Astrocyte of the cerebellum (primary cell): ENCODE measurements around the gene MTHFS.

Experiments used
- DNase-seq: peaks from one replicate; pipeline ENCODE4 v3.0.0-alpha.2; 2011; ENCODE audit warnings: low read depth
- H3K4me3 ChIP-seq: 2 replicates; pipeline ENCODE4 v1.5.1; 2011; ENCODE audit warnings: mild to moderate bottlenecking, low read depth, low read length, moderate library complexity
- in situ Hi-C: cut with HindIII; loops from 2 replicates; pipeline ENCODE4 v1.10.0; 2017; ENCODE audit warnings: low sequenced_read_pairs
- TF ChIP-seq, protein P1 (sequence below): IDR thresholded peaks from 2 replicates; pipeline ENCODE4 v1.5.1; 2012; ENCODE audit warnings: low read length, low read depth, moderate library complexity, mild to moderate bottlenecking; ENCODE audit errors: missing control alignments

The MTHFS gene

GRCh38 chr15:79834495-79834894 is 62.3 kb downstream of the MTHFS start:
- H3K4me3 ChIP-seq: no peak overlapping the region
- TF ChIP-seq, protein P1, sequence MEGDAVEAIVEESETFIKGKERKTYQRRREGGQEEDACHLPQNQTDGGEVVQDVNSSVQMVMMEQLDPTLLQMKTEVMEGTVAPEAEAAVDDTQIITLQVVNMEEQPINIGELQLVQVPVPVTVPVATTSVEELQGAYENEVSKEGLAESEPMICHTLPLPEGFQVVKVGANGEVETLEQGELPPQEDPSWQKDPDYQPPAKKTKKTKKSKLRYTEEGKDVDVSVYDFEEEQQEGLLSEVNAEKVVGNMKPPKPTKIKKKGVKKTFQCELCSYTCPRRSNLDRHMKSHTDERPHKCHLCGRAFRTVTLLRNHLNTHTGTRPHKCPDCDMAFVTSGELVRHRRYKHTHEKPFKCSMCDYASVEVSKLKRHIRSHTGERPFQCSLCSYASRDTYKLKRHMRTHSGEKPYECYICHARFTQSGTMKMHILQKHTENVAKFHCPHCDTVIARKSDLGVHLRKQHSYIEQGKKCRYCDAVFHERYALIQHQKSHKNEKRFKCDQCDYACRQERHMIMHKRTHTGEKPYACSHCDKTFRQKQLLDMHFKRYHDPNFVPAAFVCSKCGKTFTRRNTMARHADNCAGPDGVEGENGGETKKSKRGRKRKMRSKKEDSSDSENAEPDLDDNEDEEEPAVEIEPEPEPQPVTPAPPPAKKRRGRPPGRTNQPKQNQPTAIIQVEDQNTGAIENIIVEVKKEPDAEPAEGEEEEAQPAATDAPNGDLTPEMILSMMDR: no peak
- in situ Hi-C loops: no loop called here
- no peak for DNase-seq

DNA sequence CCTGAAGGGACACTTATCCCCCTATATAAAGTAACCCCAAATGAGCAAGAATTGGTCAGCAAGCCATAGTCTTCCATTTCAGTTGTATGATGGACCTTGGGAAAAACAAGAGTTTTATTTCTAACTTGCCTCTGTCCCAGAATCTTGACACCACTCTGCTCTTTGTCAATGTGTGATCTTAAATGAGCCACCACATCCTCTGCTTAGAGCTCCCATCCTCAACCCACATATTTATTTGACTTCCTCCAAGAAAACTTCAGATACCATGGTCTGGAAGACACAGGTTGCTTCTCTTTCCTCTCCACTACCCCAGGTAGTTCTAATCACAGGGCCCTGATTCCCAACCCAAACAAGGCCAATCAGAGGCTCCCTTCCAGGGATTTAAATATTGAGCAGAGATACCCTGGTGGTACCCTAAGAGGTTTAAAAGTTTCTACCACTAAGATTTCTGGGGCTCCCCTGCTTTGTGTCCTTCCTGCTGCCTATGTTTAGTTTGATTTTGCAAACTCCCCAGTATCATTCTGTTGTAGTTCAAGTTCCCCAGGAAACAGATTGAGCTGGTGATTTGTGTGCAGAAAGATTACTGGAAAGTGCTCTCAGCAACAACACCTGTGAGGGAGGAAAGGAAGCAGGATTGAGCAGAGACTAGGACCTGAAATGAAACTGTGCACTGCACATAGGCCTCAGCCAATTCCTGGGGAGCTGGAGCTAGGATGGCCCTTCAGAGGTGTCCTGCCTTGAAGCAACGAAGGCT is 64.3 kb downstream of the MTHFS start:
- H3K4me3 ChIP-seq: no peak overlapping the region
- in situ Hi-C loops: no loop called here
- TF ChIP-seq, protein P1: no peak
- no peak for DNase-seq

DNA sequence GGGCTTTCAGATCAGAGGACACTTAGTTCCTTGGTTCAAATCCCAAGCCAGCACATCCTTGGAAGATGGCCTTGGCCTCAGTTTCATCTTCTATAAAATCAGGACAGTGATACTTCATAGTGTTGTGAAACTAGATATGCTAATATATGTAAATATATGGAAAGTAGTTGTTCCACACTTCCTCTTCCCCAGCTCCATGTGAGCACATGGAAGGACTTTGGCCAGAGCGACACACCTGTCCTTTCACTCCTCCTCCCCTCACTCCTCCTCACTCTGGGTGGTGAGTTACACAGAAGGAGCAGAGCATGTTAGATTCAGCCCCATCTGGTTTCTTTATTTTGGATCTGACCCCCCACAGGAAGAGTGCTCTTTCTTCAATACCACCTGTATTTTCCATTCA is 65.2 kb downstream of the MTHFS start:
- H3K4me3 ChIP-seq: no peak overlapping the region
- in situ Hi-C loops: no loop called here
- TF ChIP-seq, protein P1: no peak
- DNase-seq: no peak

DNA sequence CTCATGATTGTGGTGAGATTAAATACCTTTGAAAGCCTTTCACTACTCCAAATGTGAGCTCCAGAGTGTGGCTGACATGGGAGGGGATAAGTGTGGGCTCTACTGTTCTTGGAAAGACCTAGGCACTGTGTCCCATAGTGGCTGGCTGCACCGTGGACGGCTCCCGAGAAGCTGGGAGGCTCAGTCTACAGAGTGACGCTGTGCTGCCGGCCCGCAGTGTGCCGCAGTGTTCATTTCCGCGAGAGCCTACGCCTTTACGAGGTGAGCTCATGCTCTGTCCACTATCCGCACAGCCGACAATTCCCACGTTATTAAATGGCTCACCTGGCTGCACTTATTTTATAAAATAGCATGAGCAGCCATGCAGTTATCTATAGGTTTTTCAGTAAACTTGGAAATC is 66.9 kb downstream of the MTHFS start:
- no peak overlapping the region for H3K4me3 ChIP-seq
- in situ Hi-C loops: no loop called here
- TF ChIP-seq, protein P1: no peak
- no peak for DNase-seq

- TF ChIP-seq, protein P1: no peak
- no peak for DNase-seq
- in situ Hi-C loops: no loop called here
- no peak overlapping the region for H3K4me3 ChIP-seq
Observed at GRCh38 chr15:79828447-79828846, 68.4 kb downstream of the MTHFS start.

GRCh38 chr15:79826800-79827199 is 70.0 kb downstream of the MTHFS start:
- no peak overlapping the region for H3K4me3 ChIP-seq
- DNase-seq: no peak
- TF ChIP-seq, protein P1: no peak
- in situ Hi-C loops: no loop called here
